Measurements from ENCODE around the gene KLHL7.
"Not testable (repeated sequence)": the region's sequence is repeated elsewhere in the genome, so short reads cannot be mapped to it uniquely, and the experiment has no call there.

KLHL7 gene

GRCh38 chr7:23214423-23214822, 108.8 kb downstream of the KLHL7 start:
- DNase-seq (ENCODE audit: low read depth in 1 of 2, low spot score in 1 of 2) = no peak

- DNase-seq (ENCODE audit: low read depth in 1 of 2, low spot score in 1 of 2) = no peak
These were observed 109.4 kb downstream of the KLHL7 start for GRCh38 chr7:23214938-23215337.

DNA sequence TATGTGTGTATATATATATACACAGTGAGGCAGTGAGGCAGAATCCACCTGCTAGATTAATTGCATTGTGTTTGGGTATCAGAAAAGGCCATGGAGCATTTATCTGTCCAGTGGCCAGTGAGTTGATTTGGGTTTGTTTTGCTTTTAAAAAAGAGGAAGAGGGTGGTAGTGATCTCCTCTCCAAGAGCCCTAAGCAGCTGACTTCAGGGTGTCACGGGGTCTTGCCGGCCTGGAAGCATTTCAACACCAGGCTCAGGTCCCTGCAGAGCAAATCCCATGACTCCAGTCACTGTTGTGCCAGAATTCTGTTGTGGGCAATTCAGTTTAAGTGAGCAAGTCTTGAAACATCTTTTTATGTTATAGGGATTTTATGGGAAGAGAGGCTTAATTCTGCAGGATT, 110.4 kb downstream of the KLHL7 start:
- DNase-seq (ENCODE audit: low read depth in 1 of 2, low spot score in 1 of 2) = no peak

GRCh38 chr7:23218196-23218595, 112.6 kb downstream of the KLHL7 start:
- DNase-seq (ENCODE audit: low read depth in 1 of 2, low spot score in 1 of 2) = no peak

GRCh38 chr7:23220690-23221305, 115.2 kb downstream of the KLHL7 start:
- no peak for DNase-seq (ENCODE audit: low read depth in 1 of 2, low spot score in 1 of 2)

GRCh38 chr7:23222439-23223030, 117.0 kb downstream of the KLHL7 start:
- DNase-seq (ENCODE audit: low read depth in 1 of 2, low spot score in 1 of 2) = no peak

DNA sequence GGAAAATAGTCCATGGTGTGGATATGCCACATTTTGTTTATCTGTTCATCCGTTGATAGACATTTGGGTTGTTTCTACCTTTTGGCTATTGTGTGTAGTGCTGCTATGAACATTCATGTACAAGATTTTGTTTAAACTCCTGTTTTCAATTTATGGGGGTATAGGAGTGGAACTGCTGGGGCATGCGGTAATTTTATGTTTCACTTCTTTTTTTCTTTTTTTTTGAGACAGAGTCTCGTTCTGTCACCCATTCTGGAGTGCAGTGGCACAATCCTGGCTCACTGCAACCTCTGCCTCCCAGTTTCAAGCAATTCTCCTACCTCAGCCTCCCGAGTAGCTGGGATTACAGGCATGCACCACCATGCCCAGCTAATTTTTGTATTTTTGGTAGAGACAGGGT, 118.8 kb downstream of the KLHL7 start:
- not testable (repeated sequence) for DNase-seq (ENCODE audit: low read depth in 1 of 2, low spot score in 1 of 2)

DNA sequence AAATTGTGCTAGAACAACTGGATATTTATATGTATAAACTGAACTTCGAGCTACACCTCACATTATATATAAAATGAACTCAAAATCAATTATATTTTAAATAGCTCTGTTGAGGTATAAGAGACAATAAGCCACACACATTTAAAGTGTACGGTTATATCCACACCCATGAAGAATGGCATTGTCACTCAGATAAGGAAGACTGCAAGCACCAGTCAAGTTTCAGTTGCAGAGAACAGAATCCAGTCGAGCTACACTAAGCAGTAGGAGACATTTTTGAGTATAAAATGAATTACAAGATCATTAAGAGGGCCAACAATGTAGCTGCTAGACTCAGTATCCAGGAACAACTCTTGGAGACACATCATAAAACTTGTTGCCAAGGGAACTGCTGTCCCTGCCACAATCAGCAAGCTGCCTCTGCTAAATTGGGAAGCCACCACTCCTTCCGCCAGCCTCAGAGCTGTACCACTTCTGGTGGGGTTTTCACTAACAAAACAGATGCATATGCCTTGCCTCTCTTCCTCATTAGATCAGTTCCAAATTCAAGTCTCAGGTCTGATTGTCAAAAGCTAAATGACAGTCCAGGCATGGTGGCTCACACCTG, 121.4 kb downstream of the KLHL7 start:
- no peak for DNase-seq (ENCODE audit: low read depth in 1 of 2, low spot score in 1 of 2)

Measured in activated T-helper 1 cell treated with anti-CD3 and anti-CD28 coated beads, Interleukin-2, amount 50 U/mL, for 16 hours (primary cell).